Limb (tissue), 2 donors: ENCODE data around the gene ZNF628.
A peak's percentile ranks its signal among the peaks of the same experiment; 100 is the strongest.
"Not testable (repeated sequence)": the region's sequence is repeated elsewhere in the genome, so short reads cannot be mapped to it uniquely, and the experiment has no call there.

ENCODE experiments used
- DNase-seq, 2 donors: peaks; one replicate each; pipeline ENCODE4 v3.0.0-alpha.2; 2016; ENCODE audit errors: extremely low spot score in 2 of 2

ZNF628 gene

GRCh38 chr19:55495646-55496349, 19.4 kb downstream of the ZNF628 start:
- DNase-seq, result no peak

- DNase-seq, result not testable (repeated sequence)
Measured at GRCh38 chr19:55496820-55497219, 20.4 kb downstream of the ZNF628 start.

DNA sequence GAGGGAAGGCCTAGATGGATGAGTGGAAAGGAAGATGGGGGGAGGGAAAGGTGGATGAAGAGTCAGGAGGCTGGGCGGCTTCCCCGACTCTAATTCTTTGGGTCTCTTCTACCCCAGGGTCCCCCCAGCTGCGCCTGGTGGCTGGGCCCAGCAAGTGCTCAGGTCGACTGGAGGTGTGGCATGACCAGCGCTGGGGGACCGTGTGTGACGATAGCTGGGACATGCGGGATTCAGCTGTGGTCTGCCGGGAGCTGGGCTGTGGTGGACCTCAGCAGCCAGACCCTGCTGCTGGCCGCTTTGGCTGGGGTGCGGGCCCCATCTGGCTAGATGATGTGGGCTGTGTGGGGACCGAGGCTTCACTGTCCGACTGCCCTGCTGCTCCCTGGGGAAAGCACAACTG, 21.3 kb downstream of the ZNF628 start:
- DNase-seq, result no peak

DNA sequence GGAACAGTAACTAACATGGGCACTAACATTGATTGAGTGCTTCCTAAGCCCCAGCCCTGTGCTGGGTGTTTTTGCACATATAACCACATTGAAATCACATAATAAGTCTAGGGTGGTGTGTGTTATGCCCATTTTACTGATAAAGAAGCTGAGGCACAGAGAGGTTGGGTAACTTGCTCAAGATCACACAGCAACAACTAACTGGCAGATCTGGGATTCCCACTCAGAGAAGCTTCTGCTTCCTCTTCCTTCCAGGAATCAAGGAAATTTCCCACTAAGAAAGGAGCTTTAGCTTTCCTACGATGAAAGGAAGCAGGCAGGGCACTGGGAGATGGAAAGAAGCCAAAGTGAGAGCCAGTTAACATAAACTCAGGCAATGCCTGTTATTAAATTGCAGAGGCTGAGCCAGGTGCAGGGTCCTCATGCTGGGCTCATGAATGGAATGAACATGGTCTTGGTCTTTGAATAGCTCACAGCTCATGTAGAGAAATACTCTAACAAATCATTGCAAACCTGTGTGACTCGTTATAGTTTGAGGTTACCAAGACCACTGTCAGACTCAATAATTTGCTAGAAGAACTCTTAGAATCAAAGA, 21.9 kb downstream of the ZNF628 start:
- DNase-seq, result no peak

DNA sequence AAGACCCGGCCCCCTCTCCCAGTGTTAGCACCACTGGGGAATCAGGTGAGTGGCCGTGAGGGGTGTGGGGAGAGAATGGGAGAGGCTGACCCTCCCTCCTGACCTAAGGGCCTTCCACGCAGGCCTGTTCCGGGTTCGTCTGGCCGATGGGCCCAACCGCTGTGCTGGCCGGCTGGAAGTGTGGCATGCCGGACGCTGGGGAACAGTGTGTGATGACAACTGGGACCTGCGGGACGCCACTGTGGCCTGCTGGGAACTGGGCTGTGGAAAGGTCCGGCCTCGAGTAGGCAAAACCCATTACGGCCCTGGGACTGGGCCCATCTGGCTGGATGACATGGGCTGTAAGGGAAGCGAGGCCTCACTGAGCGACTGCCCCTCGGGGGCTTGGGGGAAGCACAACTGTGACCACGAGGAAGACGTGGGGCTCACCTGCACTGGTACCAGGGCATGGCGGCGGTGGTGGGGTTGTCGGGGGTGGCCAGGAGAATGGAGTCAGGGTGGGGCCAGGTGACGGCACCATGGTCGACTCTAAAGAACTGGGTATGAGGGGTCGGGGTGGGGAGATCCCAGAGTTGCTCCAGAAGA, 24.0 kb downstream of the ZNF628 start:
- DNase-seq, result no peak

- DNase-seq, result no peak
Measured at GRCh38 chr19:55502197-55502952, 26.0 kb downstream of the ZNF628 start.

DNA sequence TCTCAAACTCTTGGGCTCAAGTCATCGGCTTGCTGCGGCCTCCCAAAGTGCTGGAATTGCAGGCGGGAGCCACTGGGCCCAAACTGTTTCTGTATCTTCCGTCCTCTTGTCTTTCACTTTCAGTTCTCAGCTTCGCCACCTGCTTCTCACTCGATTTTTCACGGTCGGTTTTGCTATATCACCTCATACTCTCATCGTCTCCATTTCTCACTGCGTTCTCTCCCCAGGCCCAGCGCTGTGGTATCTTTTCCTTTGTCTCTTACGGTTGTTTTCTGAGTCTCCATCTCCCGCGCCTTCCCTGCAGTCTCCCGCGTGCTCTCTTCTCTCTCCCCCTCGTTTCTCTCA, 26.7 kb downstream of the ZNF628 start:
- DNase-seq, result no peak

DNA sequence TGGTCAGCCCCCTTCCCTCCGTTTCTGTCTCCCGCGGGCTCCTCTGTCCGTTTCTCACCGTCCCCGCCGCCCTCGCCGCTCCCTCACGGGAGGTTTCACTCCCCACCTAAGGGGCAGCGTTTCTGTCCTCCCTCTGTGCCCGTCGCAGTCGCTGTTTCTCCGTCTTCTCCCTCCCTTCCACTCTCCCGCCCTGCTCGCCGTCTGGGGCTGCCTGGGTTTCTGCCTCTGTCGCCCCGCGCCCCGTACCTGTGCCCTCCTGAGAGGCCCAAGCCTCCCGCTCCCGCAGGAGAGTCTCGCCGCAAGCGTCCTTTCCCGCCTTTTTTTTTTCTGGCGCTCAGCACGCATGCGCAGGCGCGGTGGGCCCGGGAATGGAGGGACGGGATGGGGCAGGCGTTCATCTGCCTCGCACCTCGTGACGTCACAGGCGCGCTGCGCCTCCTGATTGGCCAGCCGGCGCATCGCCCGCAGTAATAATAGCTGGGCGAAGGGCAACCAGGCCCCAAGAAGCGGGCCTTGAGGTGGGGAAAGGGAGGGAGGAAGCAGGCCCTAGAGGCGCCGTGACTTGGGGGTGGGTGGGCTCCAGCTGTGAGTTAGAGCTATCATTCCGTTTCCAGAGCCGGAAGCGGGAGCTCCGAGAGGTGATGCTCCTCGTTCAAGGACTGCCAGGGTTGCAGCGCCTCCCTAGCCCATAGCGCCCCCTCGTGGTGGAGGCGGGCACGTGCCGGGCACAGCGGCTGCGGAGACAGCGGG, 27.3 kb downstream of the ZNF628 start:
- DNase-seq, result peak; percentile 81 to 93

GRCh38 chr19:55504252-55504603, 27.8 kb downstream of the ZNF628 start:
- DNase-seq, result no peak

GRCh38 chr19:55504981-55505380, 28.6 kb downstream of the ZNF628 start:
- DNase-seq, result no peak

DNA sequence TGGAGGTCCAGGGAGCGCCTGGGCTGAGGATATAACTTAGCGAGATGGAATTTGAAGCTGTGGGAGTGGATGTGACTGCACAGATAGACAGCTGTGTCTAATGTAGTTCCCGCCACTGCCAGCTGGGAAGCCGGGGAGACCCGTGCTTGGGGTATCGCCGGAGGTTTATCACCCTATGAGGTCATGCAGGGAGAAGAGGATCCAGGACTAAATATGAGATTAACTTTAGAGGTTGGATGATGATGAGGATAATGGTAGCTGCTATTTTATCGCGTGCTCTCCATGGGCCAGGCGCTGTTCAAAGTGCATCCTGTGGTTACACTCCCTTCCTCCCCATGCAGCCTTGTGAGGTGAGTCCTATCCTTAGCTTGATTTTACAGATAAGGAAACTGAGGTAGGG, 31.7 kb downstream of the ZNF628 start:
- DNase-seq, result no peak

GRCh38 chr19:55516878-55517620, 40.6 kb downstream of the ZNF628 start:
- peak; percentile 89 to 95 for DNase-seq

GRCh38 chr19:55519451-55520311, 43.3 kb downstream of the ZNF628 start:
- DNase-seq, result no peak

DNA sequence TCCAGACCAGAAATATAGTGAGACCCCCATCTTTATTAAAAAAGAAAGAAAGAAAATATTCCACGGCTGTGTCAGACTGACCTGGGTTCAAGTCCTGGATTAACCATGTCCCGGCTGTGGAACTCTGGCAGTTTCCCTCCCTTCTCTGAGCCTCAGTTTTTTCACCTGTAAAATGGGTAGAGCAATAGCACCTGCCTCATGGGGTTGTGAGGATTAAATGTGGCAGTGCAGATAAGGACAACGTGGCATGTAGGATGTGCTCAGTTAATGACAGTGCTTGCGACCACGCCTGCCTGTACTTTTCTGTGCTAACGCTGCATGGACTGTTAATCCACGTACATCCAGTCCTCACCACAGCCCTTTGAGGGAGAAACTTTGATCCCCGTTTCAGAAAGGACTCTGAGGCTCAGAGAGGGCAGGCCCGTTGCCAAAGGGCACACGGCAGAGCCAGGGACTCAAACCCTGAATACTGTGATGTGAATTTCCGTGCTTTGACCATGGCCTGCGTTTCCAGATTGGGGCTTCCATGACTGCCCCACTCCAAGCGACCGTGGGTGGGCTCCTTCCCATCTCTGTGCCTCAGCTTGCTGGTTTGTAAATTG, 44.4 kb downstream of the ZNF628 start:
- DNase-seq, result no peak

- DNase-seq, result no peak
Measured at GRCh38 chr19:55525289-55526101, 49.1 kb downstream of the ZNF628 start.

GRCh38 chr19:55526216-55527196, 50.1 kb downstream of the ZNF628 start:
- peak in 1 of 2 donors; percentile 81 for DNase-seq

GRCh38 chr19:55527197-55528029, 51.0 kb downstream of the ZNF628 start:
- no peak for DNase-seq
